ENCODE measurements around the gene PPM1L.

Gene PPM1L

GRCh38 chr3:160811237-160811548, 55.2 kb downstream of the PPM1L start:
- Histone ChIP-seq H3K4me1 (ENCODE audit: low read length) (no peaks in the 10 kb centered on the region), H3K36me3 (replicated peaks; ENCODE audit: insufficient read depth, low read length) (no peaks in the 10 kb centered on the region), H3K27ac (ENCODE audit: low read length) (no peak overlapping the region), H2AFZ (ENCODE audit: low read length) (no peak overlapping the region), H3K4me2 (ENCODE audit: low read depth, low read length) (no peak overlapping the region), H3K9me2 (replicated peaks; ENCODE audit: insufficient read depth, low read length) (no peaks in the 10 kb centered on the region), H3K4me3 (ENCODE audit: low read length) (no peak overlapping the region), H3K9ac (ENCODE audit: low read length) (no peak overlapping the region), H3K27me3 (replicated peaks; ENCODE audit: insufficient read depth, low read length) (no peaks in the 10 kb centered on the region), H3K9me3 (replicated peaks; ENCODE audit: insufficient read depth, low read length) (no peaks in the 10 kb centered on the region), H3F3A (ENCODE audit: insufficient read depth, low read length) (no peaks in the 10 kb centered on the region), H4K20me1 (ENCODE audit: insufficient read depth, low read length) (no peaks in the 10 kb centered on the region), H3K79me2 (ENCODE audit: low read length) (no peaks in the 10 kb centered on the region)
- no peak for DNase-seq
- TF ChIP-seq EZH2phosphoT487 (IDR thresholded peaks at IDR 0.05; ENCODE audit: low read length) (no peak), CTCF (IDR thresholded peaks at IDR 0.05; ENCODE audit: low read length) (no peak), EZH2 (optimal IDR thresholded peaks at IDR 0.05; ENCODE audit: low read depth, low read length) (no peak)

DNA sequence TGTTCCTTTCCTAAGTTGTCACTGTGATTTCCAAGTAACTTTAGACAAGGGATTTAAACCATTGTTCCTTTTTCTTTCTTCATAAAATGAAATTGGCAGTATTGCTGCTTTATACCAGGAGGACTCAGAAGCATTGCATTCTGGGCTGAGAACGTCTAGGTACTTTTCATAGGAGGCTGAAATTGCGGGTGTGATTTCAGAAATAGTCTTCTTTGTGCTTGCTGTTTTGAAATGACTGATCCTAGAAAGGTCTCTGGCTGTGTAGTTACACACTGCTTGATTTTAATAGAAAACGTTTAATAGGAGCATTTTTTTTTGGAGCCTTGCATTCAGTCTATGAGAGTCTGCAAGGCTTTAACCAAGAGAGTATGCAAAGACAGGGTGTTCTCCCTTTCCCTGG, 56.3 kb downstream of the PPM1L start:
- Histone ChIP-seq H3K9me2 (replicated peaks; ENCODE audit: insufficient read depth, low read length) (no peaks in the 10 kb centered on the region), H3K4me2 (ENCODE audit: low read depth, low read length) (no peak overlapping the region), H3K9ac (ENCODE audit: low read length) (no peak overlapping the region), H3F3A (ENCODE audit: insufficient read depth, low read length) (no peaks in the 10 kb centered on the region), H3K4me1 (ENCODE audit: low read length) (no peaks in the 10 kb centered on the region), H3K9me3 (replicated peaks; ENCODE audit: insufficient read depth, low read length) (no peaks in the 10 kb centered on the region), H3K36me3 (replicated peaks; ENCODE audit: insufficient read depth, low read length) (no peaks in the 10 kb centered on the region), H4K20me1 (ENCODE audit: insufficient read depth, low read length) (no peaks in the 10 kb centered on the region), H3K4me3 (ENCODE audit: low read length) (no peak overlapping the region), H2AFZ (ENCODE audit: low read length) (no peak overlapping the region), H3K27me3 (replicated peaks; ENCODE audit: insufficient read depth, low read length) (no peaks in the 10 kb centered on the region), H3K27ac (ENCODE audit: low read length) (no peak overlapping the region), H3K79me2 (ENCODE audit: low read length) (no peaks in the 10 kb centered on the region)
- no peak for TF ChIP-seq EZH2phosphoT487 (IDR thresholded peaks at IDR 0.05; ENCODE audit: low read length)
- TF ChIP-seq CTCF (IDR thresholded peaks at IDR 0.05; ENCODE audit: low read length): no peak
- TF ChIP-seq EZH2 (optimal IDR thresholded peaks at IDR 0.05; ENCODE audit: low read depth, low read length): no peak
- DNase-seq: no peak

DNA sequence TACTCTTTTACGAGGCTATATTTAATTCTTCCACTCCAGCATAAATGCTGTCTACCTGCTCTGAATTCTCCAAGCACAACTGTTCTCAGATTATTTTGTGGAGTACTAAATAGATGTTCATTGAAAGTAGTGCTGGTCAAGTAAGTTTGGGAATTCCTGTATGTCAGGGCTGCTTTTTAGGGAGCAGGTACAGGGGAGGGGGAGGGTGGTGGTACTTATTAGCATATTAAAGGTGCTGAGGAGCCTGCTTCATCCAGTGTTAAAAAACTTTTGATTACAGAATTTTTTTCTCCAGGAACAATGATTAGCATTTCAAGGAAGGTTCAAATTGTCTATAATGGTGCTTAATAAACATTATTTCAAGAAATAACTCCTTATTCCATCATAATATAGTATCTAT, 59.2 kb downstream of the PPM1L start:
- Histone ChIP-seq H3K79me2 (ENCODE audit: low read length) (no peaks in the 10 kb centered on the region), H3K27me3 (replicated peaks; ENCODE audit: insufficient read depth, low read length) (no peaks in the 10 kb centered on the region), H3K36me3 (replicated peaks; ENCODE audit: insufficient read depth, low read length) (no peaks in the 10 kb centered on the region), H2AFZ (ENCODE audit: low read length) (no peak overlapping the region), H3K9ac (ENCODE audit: low read length) (no peak overlapping the region), H3K4me3 (ENCODE audit: low read length) (no peak overlapping the region), H3K27ac (ENCODE audit: low read length) (no peak overlapping the region), H3F3A (ENCODE audit: insufficient read depth, low read length) (no peaks in the 10 kb centered on the region), H4K20me1 (ENCODE audit: insufficient read depth, low read length) (no peaks in the 10 kb centered on the region), H3K9me2 (replicated peaks; ENCODE audit: insufficient read depth, low read length) (no peaks in the 10 kb centered on the region), H3K4me2 (ENCODE audit: low read depth, low read length) (no peak overlapping the region), H3K4me1 (ENCODE audit: low read length) (no peaks in the 10 kb centered on the region), H3K9me3 (replicated peaks; ENCODE audit: insufficient read depth, low read length) (no peaks in the 10 kb centered on the region)
- TF ChIP-seq EZH2phosphoT487 (IDR thresholded peaks at IDR 0.05; ENCODE audit: low read length) (no peak), EZH2 (optimal IDR thresholded peaks at IDR 0.05; ENCODE audit: low read depth, low read length) (no peak), CTCF (IDR thresholded peaks at IDR 0.05; ENCODE audit: low read length) (no peak)
- DNase-seq: no peak
